ENCODE data around the gene FAM72C. TPM values are rescaled to one million over a fixed set of nuclear protein-coding genes. Genes with fewer than 3 reads are reported as not detected.

Gene FAM72C
- total RNA-seq, 2 experiments from 2014 or later: 18.0 to 44.9 TPM

Small RNA genes within 50 kb of the gene (small RNA-seq; reads per million reads assigned to genes)
- gene HIST2H3PS2: not detected

Measured in OCI-LY7 (cell line).